DOHH2 (cell line): ENCODE data around the gene IMPG2.

Experiments used
- H3F3A ChIP-seq: fragments of 200-600 bp; sonication (generic), shearing (Covaris generic); 2 replicates; pipeline ENCODE4 v1.6.0; 2016; ENCODE audit warnings: antibody characterized with exemption, mild to moderate bottlenecking; ENCODE audit not compliant: control insufficient read depth, insufficient read depth
- H3K27ac ChIP-seq: fragments of 200-600 bp; sonication (generic); 2 replicates; pipeline ENCODE4 v1.5.1; 2014; ENCODE audit warnings: low read depth, mild to moderate bottlenecking, low read length, moderate library complexity
- H3K27me3 ChIP-seq: fragments of 200-600 bp; sonication (generic); 2 replicates; pipeline ENCODE4 v1.6.1; 2014; ENCODE audit warnings: mild to moderate bottlenecking, low read length, mixed read lengths; ENCODE audit not compliant: control insufficient read depth
- H3K36me3 ChIP-seq: fragments of 200-600 bp; sonication (generic); 2 replicates; pipeline ENCODE4 v1.6.1; 2014; ENCODE audit warnings: mild to moderate bottlenecking, low read length, moderate library complexity, mixed read lengths; ENCODE audit not compliant: control insufficient read depth
- H3K4me1 ChIP-seq: fragments of 200-600 bp; sonication (generic); 2 replicates; pipeline ENCODE4 v1.6.1; 2014; ENCODE audit warnings: mild to moderate bottlenecking, low read length, mixed read lengths; ENCODE audit not compliant: control insufficient read depth
- H3K4me2 ChIP-seq: fragments of 200-600 bp; sonication (generic); 2 replicates; pipeline ENCODE4 v1.6.0; 2014; ENCODE audit warnings: mild to moderate bottlenecking, low read length, moderate library complexity
- H3K4me3 ChIP-seq: fragments of 200-600 bp; sonication (generic); 2 replicates; pipeline ENCODE4 v1.5.1; 2014; ENCODE audit warnings: mild to moderate bottlenecking, low read length, mixed read lengths
- H3K79me2 ChIP-seq: fragments of 200-600 bp; sonication (generic); 2 replicates; pipeline ENCODE4 v1.6.1; 2014; ENCODE audit warnings: mild to moderate bottlenecking, low read length, mixed read lengths; ENCODE audit not compliant: control insufficient read depth
- H3K9me2 ChIP-seq: fragments of 200-600 bp; sonication (generic); replicated peaks from 2 replicates; pipeline ENCODE4 v1.6.1; 2014; ENCODE audit warnings: mild to moderate bottlenecking, low read length, mixed read lengths; ENCODE audit not compliant: control insufficient read depth
- H3K9me3 ChIP-seq: fragments of 200-600 bp; sonication (generic); 2 replicates; pipeline ENCODE4 v1.6.1; 2014; ENCODE audit warnings: antibody characterized with exemption, low read length, mixed read lengths; ENCODE audit not compliant: control insufficient read depth, insufficient read depth
- H4K20me1 ChIP-seq: fragments of 200-600 bp; sonication (generic); 2 replicates; pipeline ENCODE4 v1.6.0; 2014; ENCODE audit warnings: low read depth, mild to moderate bottlenecking, antibody characterized with exemption, low read length, moderate library complexity; ENCODE audit not compliant: control insufficient read depth, insufficient read depth
- CTCF ChIP-seq: fragments of 200-600 bp; sonication (generic); IDR thresholded peaks from one replicate; pipeline ENCODE4 v1.5.1; 2014; ENCODE audit warnings: antibody characterized with exemption, mild to moderate bottlenecking, low read depth, low read length; ENCODE audit not compliant: poor library complexity, severe bottlenecking
- EZH2phosphoT487 ChIP-seq: fragments of 200-600 bp; sonication (generic); IDR thresholded peaks from 2 replicates; pipeline ENCODE4 v1.6.1; 2017; ENCODE audit warnings: borderline replicate concordance, mild to moderate bottlenecking, antibody characterized with exemption, low read length, moderate library complexity, mixed read lengths

The IMPG2 gene

GRCh38 chr3:101281521-101282030, 38.8 kb downstream of the IMPG2 start:
- Histone ChIP-seq H4K20me1 (no peaks in the 10 kb centered on the region), H3K36me3 (no peaks in the 10 kb centered on the region), H3K4me3 (no peak overlapping the region), H3K9me2 (no peaks in the 10 kb centered on the region), H3K79me2 (no peaks in the 10 kb centered on the region), H3K27me3 (no peaks in the 10 kb centered on the region), H3K4me1 (no peaks in the 10 kb centered on the region), H3F3A (no peaks in the 10 kb centered on the region), H3K9me3 (no peaks in the 10 kb centered on the region), H3K27ac (no peak overlapping the region), H3K4me2 (no peak overlapping the region)
- TF ChIP-seq CTCF, result no peak
- TF ChIP-seq EZH2phosphoT487, result no peak

- H3K4me2 ChIP-seq, result no peak overlapping the region
- no peaks in the 10 kb centered on the region for H4K20me1 ChIP-seq
- no peaks in the 10 kb centered on the region for H3K9me2 ChIP-seq
- TF ChIP-seq CTCF (no peak), EZH2phosphoT487 (no peak)
- no peaks in the 10 kb centered on the region for H3K36me3 ChIP-seq
- H3K79me2 ChIP-seq, result no peaks in the 10 kb centered on the region
- no peak overlapping the region for H3K4me3 ChIP-seq
- H3K27me3 ChIP-seq, result no peaks in the 10 kb centered on the region
- no peaks in the 10 kb centered on the region for H3F3A ChIP-seq
- no peaks in the 10 kb centered on the region for H3K4me1 ChIP-seq
- H3K9me3 ChIP-seq, result no peaks in the 10 kb centered on the region
- no peak overlapping the region for H3K27ac ChIP-seq
These were observed 40.5 kb downstream of the IMPG2 start for GRCh38 chr3:101279765-101280385.

GRCh38 chr3:101279162-101279561, 41.2 kb downstream of the IMPG2 start:
- Histone ChIP-seq H3K79me2 (no peaks in the 10 kb centered on the region), H3K9me3 (no peaks in the 10 kb centered on the region), H3K4me2 (no peak overlapping the region), H3K4me3 (no peak overlapping the region), H3K27ac (no peak overlapping the region), H3K27me3 (no peaks in the 10 kb centered on the region), H3K36me3 (no peaks in the 10 kb centered on the region), H3F3A (no peaks in the 10 kb centered on the region), H3K4me1 (no peaks in the 10 kb centered on the region), H3K9me2 (no peaks in the 10 kb centered on the region), H4K20me1 (no peaks in the 10 kb centered on the region)
- TF ChIP-seq CTCF, result no peak
- no peak for TF ChIP-seq EZH2phosphoT487
